Thoracic aorta (tissue), 2 donors: ENCODE data around the gene AXIN2. TPM values are rescaled to one million over a fixed set of nuclear protein-coding genes. Genes with fewer than 3 reads are reported as not detected.

Experiments used
- ATAC-seq: fragments of 150-250 bp; one replicate; pipeline ENCODE4 v1.8.0; 2017; ENCODE audit warnings: low read depth; ENCODE audit not compliant: insufficient number of reproducible peaks, low FRiP score
- DNase-seq: peaks from one replicate; pipeline ENCODE4 v3.0.0-alpha.2; 2020; ENCODE audit warnings: low spot score
- H3K27ac ChIP-seq, 2 donors: fragments of 200-600 bp; sonication (generic); 1 replicate in 1 of 2; 2 replicates in 1 of 2; pipeline ENCODE4 v1.5.1; 2016; ENCODE audit warnings: mild to moderate bottlenecking in 2 of 2, moderate library complexity in 2 of 2
- H3K27me3 ChIP-seq: fragments of 200-600 bp; sonication (generic); replicated peaks from 2 replicates; pipeline ENCODE4 v1.6.0; 2016; ENCODE audit warnings: mild to moderate bottlenecking; ENCODE audit not compliant: insufficient read depth
- H3K36me3 ChIP-seq: fragments of 200-600 bp; sonication (generic); one replicate; pipeline ENCODE4 v1.5.1; 2016
- H3K4me1 ChIP-seq, 2 donors: fragments of 200-600 bp; sonication (generic); 1 replicate in 1 of 2; 2 replicates in 1 of 2; pipeline versions ENCODE4 v1.5.1 to v1.6.0; 2016; ENCODE audit warnings: low read depth in 2 of 2, mild to moderate bottlenecking in 1 of 2; ENCODE audit not compliant: control insufficient read depth in 1 of 2
- H3K4me3 ChIP-seq: fragments of 200-600 bp; sonication (generic); 2 replicates; pipeline ENCODE4 v1.5.1; 2016; ENCODE audit warnings: mild to moderate bottlenecking
- H3K9me3 ChIP-seq: fragments of 200-600 bp; sonication (generic); 2 replicates; pipeline ENCODE4 v1.5.1; 2016
- total RNA-seq, 2 donors: library from RNA; depleted of rRNA; stranded (reverse); fragments of >200 nt; gene quantifications; one replicate each; pipeline versions ENCODE4 v1.1.0 to v1.2.3, GENCODE V29; 2016
- TF ChIP-seq, protein P1 (sequence below): fragments of 200-600 bp; sonication (generic); IDR thresholded peaks from one replicate; pipeline ENCODE4 v1.5.1; 2019; ENCODE audit warnings: antibody characterized with exemption

Gene AXIN2
- total RNA-seq, 2 donors from 2014 or later: 24.9 to 27.4 TPM

GRCh38 chr17:65595071-65595656 lies 33.7 kb upstream of the AXIN2 start:
- H3K4me3 ChIP-seq: no peak overlapping the region
- no peaks in the 10 kb centered on the region for H3K9me3 ChIP-seq
- TF ChIP-seq, protein P1, sequence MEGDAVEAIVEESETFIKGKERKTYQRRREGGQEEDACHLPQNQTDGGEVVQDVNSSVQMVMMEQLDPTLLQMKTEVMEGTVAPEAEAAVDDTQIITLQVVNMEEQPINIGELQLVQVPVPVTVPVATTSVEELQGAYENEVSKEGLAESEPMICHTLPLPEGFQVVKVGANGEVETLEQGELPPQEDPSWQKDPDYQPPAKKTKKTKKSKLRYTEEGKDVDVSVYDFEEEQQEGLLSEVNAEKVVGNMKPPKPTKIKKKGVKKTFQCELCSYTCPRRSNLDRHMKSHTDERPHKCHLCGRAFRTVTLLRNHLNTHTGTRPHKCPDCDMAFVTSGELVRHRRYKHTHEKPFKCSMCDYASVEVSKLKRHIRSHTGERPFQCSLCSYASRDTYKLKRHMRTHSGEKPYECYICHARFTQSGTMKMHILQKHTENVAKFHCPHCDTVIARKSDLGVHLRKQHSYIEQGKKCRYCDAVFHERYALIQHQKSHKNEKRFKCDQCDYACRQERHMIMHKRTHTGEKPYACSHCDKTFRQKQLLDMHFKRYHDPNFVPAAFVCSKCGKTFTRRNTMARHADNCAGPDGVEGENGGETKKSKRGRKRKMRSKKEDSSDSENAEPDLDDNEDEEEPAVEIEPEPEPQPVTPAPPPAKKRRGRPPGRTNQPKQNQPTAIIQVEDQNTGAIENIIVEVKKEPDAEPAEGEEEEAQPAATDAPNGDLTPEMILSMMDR: no peak
- H3K4me1 ChIP-seq: peaks cover 0 to 5% of the 10 kb centered on the region in 2 donors
- no peak for DNase-seq
- no peaks in the 10 kb centered on the region for H3K27me3 ChIP-seq
- H3K27ac ChIP-seq: no peak overlapping the region
- no peak for ATAC-seq
- no peaks in the 10 kb centered on the region for H3K36me3 ChIP-seq

GRCh38 chr17:65593855-65594845 lies 32.7 kb upstream of the AXIN2 start:
- no peak for DNase-seq
- TF ChIP-seq, protein P1: no peak

GRCh38 chr17:65593092-65593854 lies 31.8 kb upstream of the AXIN2 start:
- Histone ChIP-seq H3K27ac (no peak overlapping the region), H3K9me3 (no peaks in the 10 kb centered on the region), H3K4me1 (no peaks in the 10 kb centered on the region), H3K27me3 (no peaks in the 10 kb centered on the region), H3K36me3 (no peaks in the 10 kb centered on the region), H3K4me3 (no peak overlapping the region)
- no peak for DNase-seq
- ATAC-seq: no peak
- TF ChIP-seq, protein P1: no peak

More at GRCh38 chr17:65593855-65594845, 32.7 kb upstream of the AXIN2 start:
- Histone ChIP-seq H3K4me1 (no peaks in the 10 kb centered on the region), H3K36me3 (no peaks in the 10 kb centered on the region), H3K27ac (no peak overlapping the region), H3K9me3 (no peaks in the 10 kb centered on the region), H3K27me3 (no peaks in the 10 kb centered on the region), H3K4me3 (no peak overlapping the region)
- no peak for ATAC-seq

DNA sequence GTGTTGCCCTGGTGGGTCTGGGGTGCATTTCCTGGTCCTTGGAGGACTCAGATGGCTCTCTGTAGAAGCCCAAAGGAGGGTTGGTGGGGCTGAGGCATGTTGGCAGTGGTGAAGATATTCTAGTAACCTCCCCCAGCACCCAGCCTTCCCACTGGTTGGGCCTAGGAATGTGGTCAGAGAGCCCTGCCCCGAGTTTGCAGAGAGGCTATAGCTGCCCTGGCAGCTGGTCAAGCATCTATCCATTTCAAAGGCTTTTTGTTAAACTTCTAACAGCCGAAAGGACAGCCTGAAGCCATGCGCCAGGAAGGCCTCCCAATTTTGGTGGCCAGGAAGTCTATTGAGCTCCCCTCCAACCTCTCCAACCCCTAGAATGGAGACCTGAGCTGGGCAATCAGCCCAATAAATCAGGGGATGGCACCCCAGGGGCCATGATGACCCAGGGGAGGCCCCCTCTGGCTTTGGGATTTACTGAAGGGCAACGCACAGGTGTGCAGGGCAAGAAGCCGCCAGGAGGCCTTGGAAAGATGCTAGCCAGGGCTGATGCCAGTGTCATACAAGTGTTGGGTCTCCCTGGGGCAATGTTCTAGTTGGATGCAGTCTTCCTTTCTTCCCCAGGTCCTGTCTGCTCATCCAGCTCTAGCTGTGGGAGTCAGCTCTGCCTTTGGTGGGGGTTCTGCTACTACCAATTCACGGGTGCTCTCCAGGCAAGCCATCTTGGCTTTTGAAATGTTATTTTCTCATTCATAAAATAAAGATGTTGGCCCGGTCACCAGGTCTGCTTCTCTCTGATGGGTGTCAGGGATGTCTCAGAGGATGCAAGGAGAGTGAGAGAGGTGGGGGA lies 30.9 kb upstream of the AXIN2 start:
- no peaks in the 10 kb centered on the region for H3K36me3 ChIP-seq
- no peak for ATAC-seq

More for the DNA sequence above, 30.9 kb upstream of the AXIN2 start:
- H3K9me3 ChIP-seq: no peaks in the 10 kb centered on the region
- TF ChIP-seq, protein P1: no peak
- DNase-seq: no peak
- H3K4me3 ChIP-seq: no peak overlapping the region
- H3K4me1 ChIP-seq: no peaks in the 10 kb centered on the region
- H3K27ac ChIP-seq: no peak overlapping the region
- H3K27me3 ChIP-seq: no peaks in the 10 kb centered on the region
